Measurements from ENCODE around the gene TMUB1. TPM values are rescaled to one million over a fixed set of nuclear protein-coding genes. Genes with fewer than 3 reads are reported as not detected.

Gene TMUB1
- total RNA-seq, 1 donor from 2014 or later, result 45.7 TPM

DNA sequence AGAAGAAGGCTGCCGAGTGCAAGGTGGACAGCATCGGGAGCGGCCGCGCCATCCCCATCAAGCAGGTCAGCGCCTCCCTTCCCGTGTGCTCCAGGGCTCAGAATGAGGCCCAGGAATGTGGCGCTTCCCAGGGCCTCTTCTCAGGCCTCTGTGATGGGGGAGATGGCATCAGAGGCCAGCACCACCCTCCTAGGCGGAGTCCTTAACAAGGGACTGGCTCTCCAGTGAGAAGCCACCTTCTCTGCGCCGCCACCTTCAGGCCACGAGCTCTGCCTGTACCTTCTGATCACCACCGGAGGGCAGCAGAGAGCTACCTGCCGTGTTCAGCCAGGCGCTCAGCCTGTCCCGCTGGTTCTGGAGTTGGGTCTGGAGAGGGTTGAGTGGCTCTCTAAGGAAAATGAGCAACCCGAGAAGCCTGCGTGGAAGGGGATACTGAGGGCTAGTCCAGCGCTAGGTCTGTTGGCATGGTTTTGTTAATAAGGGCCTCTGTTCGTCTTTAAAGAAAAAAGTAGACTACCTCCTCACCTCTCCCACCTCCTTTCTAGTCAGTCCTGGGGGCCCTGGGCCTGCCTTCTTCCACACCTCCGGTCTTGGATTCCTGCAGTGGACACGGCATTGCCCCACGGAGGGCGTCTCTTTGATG is 40.6 kb upstream of the TMUB1 start:
- Mint-ChIP-seq H3K4me1 (ENCODE audit: low read depth, unreplicated experiment) (peaks cover 35% of the 10 kb centered on the region), H3K27ac (ENCODE audit: unreplicated experiment) (peak overlapping the region; percentile 79), H3K36me3 (ENCODE audit: unreplicated experiment) (no peaks in the 10 kb centered on the region), H3K9me3 (ENCODE audit: unreplicated experiment) (peaks cover 21% of the 10 kb centered on the region), H3K4me3 (ENCODE audit: unreplicated experiment) (peak overlapping the region; percentile 83), H3K27me3 (ENCODE audit: unreplicated experiment) (peaks cover 26% of the 10 kb centered on the region)
- DNase-seq, result peak; percentile 89
- TF ChIP-seq CTCF (IDR thresholded peaks at IDR 0.05; ENCODE audit: partially characterized antibody, unreplicated experiment), result peak; percentile 92

GRCh38 chr7:151123158-151123821 is 40.0 kb upstream of the TMUB1 start:
- Mint-ChIP-seq H3K9me3 (ENCODE audit: unreplicated experiment) (peaks cover 24% of the 10 kb centered on the region), H3K4me3 (ENCODE audit: unreplicated experiment) (no peak overlapping the region), H3K4me1 (ENCODE audit: low read depth, unreplicated experiment) (peaks cover 32% of the 10 kb centered on the region), H3K27me3 (ENCODE audit: unreplicated experiment) (peaks cover 22% of the 10 kb centered on the region), H3K36me3 (ENCODE audit: unreplicated experiment) (no peaks in the 10 kb centered on the region), H3K27ac (ENCODE audit: unreplicated experiment) (no peak overlapping the region)
- no peak for DNase-seq
- no peak for TF ChIP-seq CTCF (IDR thresholded peaks at IDR 0.05; ENCODE audit: partially characterized antibody, unreplicated experiment)

DNA sequence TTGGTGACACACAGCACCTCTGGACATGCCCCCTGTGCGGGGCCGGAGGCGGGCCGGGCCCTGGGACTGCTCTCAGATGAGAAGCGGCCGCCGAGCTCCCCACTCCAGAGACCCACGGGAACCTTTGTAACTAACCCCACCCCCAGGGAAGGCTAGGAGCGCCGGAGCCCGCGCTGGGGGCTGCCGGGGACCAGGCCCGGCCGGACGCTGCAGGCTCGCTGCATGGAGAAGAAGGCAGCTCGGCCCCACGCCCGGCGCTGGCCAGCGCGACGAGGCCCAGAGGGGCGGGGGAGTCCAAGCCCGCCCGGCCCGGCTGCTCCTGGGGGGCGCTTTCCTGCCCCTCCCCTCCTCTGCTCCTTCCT is 39.5 kb upstream of the TMUB1 start:
- Mint-ChIP-seq H3K27ac (ENCODE audit: unreplicated experiment) (no peak overlapping the region), H3K27me3 (ENCODE audit: unreplicated experiment) (peaks cover 23% of the 10 kb centered on the region), H3K36me3 (ENCODE audit: unreplicated experiment) (no peaks in the 10 kb centered on the region), H3K4me1 (ENCODE audit: low read depth, unreplicated experiment) (peaks cover 27% of the 10 kb centered on the region), H3K9me3 (ENCODE audit: unreplicated experiment) (peaks cover 26% of the 10 kb centered on the region), H3K4me3 (ENCODE audit: unreplicated experiment) (no peak overlapping the region)
- no peak for DNase-seq
- TF ChIP-seq CTCF (IDR thresholded peaks at IDR 0.05; ENCODE audit: partially characterized antibody, unreplicated experiment), result no peak

- DNase-seq, result no peak
- H3K9me3 Mint-ChIP-seq (ENCODE audit: unreplicated experiment), result peaks cover 25% of the 10 kb centered on the region
- TF ChIP-seq CTCF (IDR thresholded peaks at IDR 0.05; ENCODE audit: partially characterized antibody, unreplicated experiment), result no peak
These were observed 39.0 kb upstream of the TMUB1 start for GRCh38 chr7:151122276-151122675.

More at GRCh38 chr7:151122276-151122675, 39.0 kb upstream of the TMUB1 start:
- H3K4me1 Mint-ChIP-seq (ENCODE audit: low read depth, unreplicated experiment), result peaks cover 22% of the 10 kb centered on the region
- no peak overlapping the region for H3K27ac Mint-ChIP-seq (ENCODE audit: unreplicated experiment)
- peaks cover 23% of the 10 kb centered on the region for H3K27me3 Mint-ChIP-seq (ENCODE audit: unreplicated experiment)
- no peak overlapping the region for H3K4me3 Mint-ChIP-seq (ENCODE audit: unreplicated experiment)
- H3K36me3 Mint-ChIP-seq (ENCODE audit: unreplicated experiment), result no peaks in the 10 kb centered on the region
